Thyroid gland (tissue), 4 donors: Measurements from ENCODE around the gene SLC12A4. TPM values are rescaled to one million over a fixed set of nuclear protein-coding genes. Genes with fewer than 3 reads are reported as not detected.
A peak's percentile ranks its signal among the peaks of the same experiment; 100 is the strongest.

Source experiments
- DNase-seq, 2 donors: peaks; one replicate each; pipeline ENCODE4 v3.0.0-alpha.2; 2019
- H3K27ac ChIP-seq, 3 donors: fragments of 200-600 bp; sonication (generic); 1 replicate in 2 of 3; 2 replicates in 1 of 3; pipeline ENCODE4 v1.5.1; 2016 to 2019; ENCODE audit warnings: mild to moderate bottlenecking in 1 of 3, moderate library complexity in 1 of 3
- H3K27me3 ChIP-seq: fragments of 200-600 bp; sonication (generic); one replicate; pipeline ENCODE4 v1.5.1; 2019
- H3K36me3 ChIP-seq, 2 donors: fragments of 200-600 bp; sonication (generic); one replicate each; pipeline ENCODE4 v1.5.1; 2016 to 2019
- H3K4me1 ChIP-seq, 2 donors: fragments of 200-600 bp; sonication (generic); one replicate each; pipeline ENCODE4 v1.5.1; 2017 to 2019
- H3K4me3 ChIP-seq, 3 donors: fragments of 200-600 bp; sonication (generic); replicated peaks in 1 of 3; 1 replicate in 2 of 3; 2 replicates in 1 of 3; pipeline ENCODE4 v1.5.1; 2016; ENCODE audit warnings: mild to moderate bottlenecking in 1 of 3
- H3K9me3 ChIP-seq: fragments of 200-600 bp; sonication (generic); one replicate; pipeline ENCODE4 v1.5.1; 2017
- CTCF ChIP-seq, 6 experiments: fragments of 200-600 bp in 3 of 6; fragments of 450-650 bp in 3 of 6; sonication (generic) in 3 of 6; IDR thresholded peaks; one replicate each; pipeline ENCODE4 v1.5.1; 2016 to 2019; ENCODE audit warnings: antibody characterized with exemption in 6 of 6, mild to moderate bottlenecking in 2 of 6, inconsistent platforms in 1 of 6, moderate library complexity in 1 of 6
- POLR2A ChIP-seq, 2 donors: fragments of 450-650 bp; IDR thresholded peaks; one replicate each; pipeline ENCODE4 v1.6.1; 2017; ENCODE audit warnings: antibody characterized with exemption in 2 of 2, mild to moderate bottlenecking in 2 of 2, moderate library complexity in 1 of 2
- WGBS, 2 donors: methylation state at CpG; one replicate each; pipeline ENCODE4 v1.1.5; 2017; 5-methylcytosine and 5-hydroxymethylcytosine counted together
- intact Hi-C: fragments of 100-400 bp; cut with DNase I; formaldehyde crosslinking; loops from one replicate; pipeline ENCODE4 v1.15.1; 2023
- total RNA-seq, 4 donors: library from RNA; depleted of rRNA; stranded (reverse); fragments of >200 nt; gene quantifications; one replicate each; pipeline ENCODE4 v1.2.3, GENCODE V29; 2016

The SLC12A4 gene
- total RNA-seq, 4 donors from 2014 or later = 47.0 to 65.1 (median 51.7) TPM

- H3K4me3 ChIP-seq = peak within 1 kb of the TSS; percentile 77 to 97 (median 92)
- WGBS, 2 donors = 0 to 3% methylated on average over 8 to 40 of the region's 54 CpGs
- no peak for TF ChIP-seq CTCF (IDR thresholded peaks at IDR 0.05)
- peak in 1 of 2 donors; percentile 42 for TF ChIP-seq POLR2A (IDR thresholded peaks at IDR 0.05)
- no peaks in the 10 kb centered on the region for H3K27me3 ChIP-seq
- peak within 1 kb of the TSS; percentile 81 to 95 (median 86) for H3K27ac ChIP-seq
- intact Hi-C loops = loop anchor here (10.0 kb wide), 1 partner anchor 272 kb away; the partner anchor contains the start of genes ACD, C16orf86, ENKD1 and PARD6A
- peaks cover 7 to 15% of the 10 kb centered on the region in 2 donors for H3K4me1 ChIP-seq
- H3K9me3 ChIP-seq = no peaks in the 10 kb centered on the region
- DNase-seq = peak; percentile 40 to 61
- no peaks in the 10 kb centered on the region for H3K36me3 ChIP-seq
These were observed 32.1 kb downstream of the SLC12A4 start, which contains the start of gene PSMB10 for GRCh38 chr16:67936124-67936879. Gene PSMB10, minus strand, starts transcription at chr16:67936850. Its CDS starts 101 bp downstream, at chr16:67936749.

GRCh38 chr16:67935402-67936123, 32.9 kb downstream of the SLC12A4 start:
- peak; percentile 71 to 81 for TF ChIP-seq POLR2A (IDR thresholded peaks at IDR 0.05)
- TF ChIP-seq CTCF (IDR thresholded peaks at IDR 0.05) = no peak
- Histone ChIP-seq H3K9me3 (no peaks in the 10 kb centered on the region), H3K36me3 (no peaks in the 10 kb centered on the region), H3K27ac (peak overlapping the region; percentile 81 to 95 (median 86)), H3K4me3 (peak overlapping the region; percentile 77 to 97 (median 92)), H3K27me3 (no peaks in the 10 kb centered on the region), H3K4me1 (peaks cover 7 to 15% of the 10 kb centered on the region in 2 donors)
- intact Hi-C loops = loop anchor here (10.0 kb wide), 1 partner anchor 271 kb away; the partner anchor contains the start of genes ACD, C16orf86, ENKD1 and PARD6A
- 1 to 2% methylated on average over 49 to 52 of the region's 55 CpGs for WGBS, 2 donors
- peak; percentile 99 for DNase-seq

- WGBS, 2 donors = 25 to 31% methylated on average over 13 of the region's 13 CpGs
- H3K9me3 ChIP-seq = no peaks in the 10 kb centered on the region
- intact Hi-C loops = loop anchor here (10.0 kb wide), 1 partner anchor 270 kb away; the partner anchor contains the start of genes ACD, C16orf86, ENKD1 and PARD6A
- no peak for TF ChIP-seq CTCF (IDR thresholded peaks at IDR 0.05)
- TF ChIP-seq POLR2A (IDR thresholded peaks at IDR 0.05) = no peak
- no peaks in the 10 kb centered on the region for H3K36me3 ChIP-seq
- no peak for DNase-seq
- peak overlapping the region in 2 of 3 donors; percentile 49 to 86 for H3K27ac ChIP-seq
- no peaks in the 10 kb centered on the region for H3K27me3 ChIP-seq
- no peak overlapping the region for H3K4me3 ChIP-seq
- peaks cover 7 to 15% of the 10 kb centered on the region in 2 donors for H3K4me1 ChIP-seq
These were observed 33.4 kb downstream of the SLC12A4 start for GRCh38 chr16:67935101-67935401.

- Histone ChIP-seq H3K27me3 (no peaks in the 10 kb centered on the region), H3K4me1 (peaks cover 7 to 15% of the 10 kb centered on the region in 2 donors), H3K36me3 (no peaks in the 10 kb centered on the region), H3K27ac (no peak overlapping the region), H3K4me3 (no peak overlapping the region), H3K9me3 (no peaks in the 10 kb centered on the region)
- DNase-seq = no peak
- TF ChIP-seq POLR2A (IDR thresholded peaks at IDR 0.05) (no peak), CTCF (IDR thresholded peaks at IDR 0.05) (no peak)
- WGBS, 2 donors = 63 to 68% methylated on average over 13 of the region's 13 CpGs
- intact Hi-C loops = loop anchor here (10.0 kb wide), 1 partner anchor 270 kb away; the partner anchor contains the start of genes ACD, C16orf86, ENKD1 and PARD6A
These were observed 33.9 kb downstream of the SLC12A4 start for GRCh38 chr16:67934306-67935100.
